Lower lobe of right lung (tissue), 2 donors: ENCODE measurements around the gene NGF. TPM values are rescaled to one million over a fixed set of nuclear protein-coding genes. Genes with fewer than 3 reads are reported as not detected.

Experiments
- ATAC-seq, 2 donors: fragments of 200-7000 bp; cut with Tn5 transposase; one replicate each; pipeline ENCODE4 v1.9.1; 2020 to 2022; ENCODE audit warnings: mild to moderate bottlenecking in 2 of 2, moderate library complexity in 2 of 2
- DNase-seq: peaks from one replicate; pipeline ENCODE4 v3.0.0-alpha.2; 2020
- H3K27ac ChIP-seq: fragments of 200-600 bp; one replicate; pipeline ENCODE4 v1.8.0; 2022
- H3K27me3 ChIP-seq: fragments of 200-600 bp; one replicate; pipeline ENCODE4 v1.8.0; 2022; ENCODE audit warnings: low read depth
- H3K36me3 ChIP-seq: fragments of 200-600 bp; one replicate; pipeline ENCODE4 v1.8.0; 2022; ENCODE audit warnings: mild to moderate bottlenecking
- H3K4me1 ChIP-seq: fragments of 200-600 bp; one replicate; pipeline ENCODE4 v1.8.0; 2022
- H3K4me3 ChIP-seq: fragments of 200-600 bp; one replicate; pipeline ENCODE4 v1.8.0; 2022; ENCODE audit warnings: mild to moderate bottlenecking
- H3K9me3 ChIP-seq: fragments of 200-600 bp; one replicate; pipeline ENCODE4 v1.8.0; 2022
- CTCF ChIP-seq: fragments of 200-600 bp; IDR thresholded peaks from one replicate; pipeline ENCODE4 v1.8.0; 2022; ENCODE audit warnings: antibody characterized with exemption, mild to moderate bottlenecking
- intact Hi-C: fragments of 100-400 bp; cut with DNase I; formaldehyde crosslinking; loops from one replicate; pipeline ENCODE4 v1.11.0; 2022
- total RNA-seq: library from RNA; stranded (reverse); fragmentation: NEBNext Ultra II Directional; extraction: Animal tissue kit (Norgen Biotek cat#: 25700); gene quantifications from one replicate; pipeline ENCODE4 v1.2.1, GENCODE V29; 2021
- donor health status: DM: no; HTN: yes; CAD: no; lungs with severe emphysema.

NGF gene
- total RNA-seq, 1 donor from 2014 or later: 0.97 TPM

GRCh38 chr1:115326419-115326818, 11.6 kb downstream of the NGF start:
- intact Hi-C loops: no loop called here
- TF ChIP-seq CTCF: no peak
- Histone ChIP-seq H3K4me1 (peaks cover under 1% of the 10 kb centered on the region), H3K4me3 (no peak overlapping the region), H3K9me3 (no peaks in the 10 kb centered on the region), H3K36me3 (no peaks in the 10 kb centered on the region), H3K27me3 (no peaks in the 10 kb centered on the region), H3K27ac (no peak overlapping the region)
- ATAC-seq: no peak
- DNase-seq: no peak

GRCh38 chr1:115325874-115326273, 12.2 kb downstream of the NGF start:
- ATAC-seq (no peak), DNase-seq (no peak)
- no peak for TF ChIP-seq CTCF
- no peak overlapping the region for H3K27ac ChIP-seq
- no peaks in the 10 kb centered on the region for H3K9me3 ChIP-seq
- H3K4me3 ChIP-seq: no peak overlapping the region
- H3K4me1 ChIP-seq: no peaks in the 10 kb centered on the region
- no peaks in the 10 kb centered on the region for H3K36me3 ChIP-seq
- intact Hi-C loops: no loop called here
- H3K27me3 ChIP-seq: no peaks in the 10 kb centered on the region

- no peak for TF ChIP-seq CTCF
- H3K4me3 ChIP-seq: no peak overlapping the region
- H3K36me3 ChIP-seq: no peaks in the 10 kb centered on the region
- no peaks in the 10 kb centered on the region for H3K4me1 ChIP-seq
- ATAC-seq (no peak), DNase-seq (no peak)
- intact Hi-C loops: no loop called here
- H3K27ac ChIP-seq: no peak overlapping the region
- H3K27me3 ChIP-seq: no peaks in the 10 kb centered on the region
- no peaks in the 10 kb centered on the region for H3K9me3 ChIP-seq
Measured at GRCh38 chr1:115324649-115325420, 13.2 kb downstream of the NGF start.

GRCh38 chr1:115323366-115324004, 14.6 kb downstream of the NGF start:
- Histone ChIP-seq H3K27me3 (no peaks in the 10 kb centered on the region), H3K27ac (no peak overlapping the region), H3K36me3 (no peaks in the 10 kb centered on the region), H3K4me1 (no peaks in the 10 kb centered on the region), H3K9me3 (no peaks in the 10 kb centered on the region), H3K4me3 (no peak overlapping the region)
- TF ChIP-seq CTCF: no peak
- intact Hi-C loops: no loop called here
- no peak for DNase-seq
- ATAC-seq: no peak

DNA sequence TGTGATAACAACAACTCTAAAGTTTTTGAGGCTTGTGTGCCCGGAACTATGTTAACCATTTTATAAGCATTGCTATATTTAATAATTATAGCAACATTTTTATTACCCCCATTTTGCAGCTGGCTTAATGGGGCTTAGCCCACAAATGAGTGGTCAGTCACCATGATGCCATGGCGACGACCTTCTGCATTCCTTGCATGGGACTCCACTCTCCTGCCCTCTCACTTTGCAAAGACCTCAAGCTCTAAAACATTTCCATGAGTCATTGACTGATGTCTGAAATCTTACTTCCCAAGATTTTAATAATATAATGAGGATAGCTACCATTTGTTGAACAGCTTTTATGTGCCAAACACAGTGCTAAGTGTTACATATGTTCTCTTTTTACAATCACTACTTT, 15.4 kb downstream of the NGF start:
- Histone ChIP-seq H3K27me3 (no peaks in the 10 kb centered on the region), H3K9me3 (no peaks in the 10 kb centered on the region), H3K4me1 (no peaks in the 10 kb centered on the region), H3K36me3 (no peaks in the 10 kb centered on the region), H3K27ac (no peak overlapping the region), H3K4me3 (no peak overlapping the region)
- DNase-seq (no peak), ATAC-seq (no peak)
- TF ChIP-seq CTCF: no peak
- intact Hi-C loops: no loop called here
